ENCODE measurements around the gene URB1. TPM values are rescaled to one million over a fixed set of nuclear protein-coding genes. Genes with fewer than 3 reads are reported as not detected.

URB1 gene
- total and polyA plus RNA-seq, 4 experiments from 2014 or later = 0.55 to 15.2 (median 8.6) TPM

DNA sequence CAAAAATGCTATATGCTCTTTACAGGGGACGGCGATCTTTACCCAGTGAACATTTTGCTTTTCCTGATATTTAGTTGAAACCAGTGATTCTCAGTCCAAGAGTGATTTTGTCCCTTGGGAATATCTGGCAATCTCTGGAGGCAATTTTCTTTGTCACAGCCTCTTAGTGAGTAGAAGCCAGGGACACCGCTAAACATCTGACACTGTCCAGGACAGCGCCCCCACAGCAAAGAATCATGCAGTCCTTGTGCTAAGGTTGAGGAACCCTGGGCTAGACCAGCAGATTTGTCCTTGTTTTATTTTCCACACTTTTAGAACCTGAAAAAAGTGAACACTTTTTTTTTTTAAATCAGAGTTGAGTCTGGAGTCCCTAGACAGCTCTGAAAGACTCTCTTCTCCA is 32.8 kb upstream of the URB1 start:
- H3K9me3 ChIP-seq (ENCODE audit: control insufficient read depth in 1 of 2, low read length in 2 of 2) = no peaks in the 10 kb centered on the region
- no peak for DNase-seq
- no peaks in the 10 kb centered on the region for H3K27me3 Mint-ChIP-seq
- H3K9me3 Mint-ChIP-seq = peaks cover 0 to 5% (median 0%) of the 10 kb centered on the region in 8 donors
- no peaks in the 10 kb centered on the region for H3K27me3 ChIP-seq (ENCODE audit: insufficient read depth, low read length)
- peaks cover 14 to 25% of the 10 kb centered on the region in 2 donors for H3K36me3 Mint-ChIP-seq
- H3K4me1 ChIP-seq (ENCODE audit: insufficient read depth, low read length) = no peaks in the 10 kb centered on the region
- H3K27ac ChIP-seq (ENCODE audit: low read depth, low read length) = no peak overlapping the region
- H3K27ac Mint-ChIP-seq = no peak overlapping the region
- H3K4me3 Mint-ChIP-seq = no peak overlapping the region
- ChIA-PET CTCF (ENCODE audit: partially characterized antibody) (no interaction called here), POLR2A (ENCODE audit: partially characterized antibody) (interaction anchor here (0.5 kb wide), 1 partner anchor 346 kb away, joined by 3 read pairs; the partner anchor contains the start of gene PAXBP1)
- intact Hi-C loops (cut with micrococcal nuclease) = no loop called here
- H3K36me3 ChIP-seq (ENCODE audit: insufficient read depth, low read length) = no peaks in the 10 kb centered on the region
- H3K4me3 ChIP-seq (ENCODE audit: low read length in 2 of 2) = no peak overlapping the region
- peaks cover 0 to 7% (median 6%) of the 10 kb centered on the region in 4 donors for H3K4me1 Mint-ChIP-seq

DNA sequence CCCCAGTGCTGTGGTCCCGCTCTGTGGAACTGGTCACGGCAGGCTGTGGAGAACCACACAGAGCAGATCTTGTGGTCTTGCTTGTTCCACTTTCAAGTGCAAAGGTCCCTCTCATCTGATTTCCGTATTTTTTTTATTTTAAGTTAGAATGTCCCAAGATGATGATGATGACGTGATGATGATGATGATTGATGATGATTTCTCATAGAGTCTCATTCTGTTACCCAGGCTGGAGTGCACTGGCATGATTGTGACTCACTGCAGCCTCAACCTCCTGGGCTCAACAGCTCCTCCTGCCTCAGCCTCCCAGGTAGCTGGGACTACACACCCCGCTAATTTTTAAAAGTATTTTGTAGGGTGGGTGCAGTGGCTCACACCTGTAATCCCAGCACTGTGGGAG is 31.9 kb upstream of the URB1 start:
- Mint-ChIP-seq H3K4me3 (no peak overlapping the region), H3K27me3 (no peaks in the 10 kb centered on the region), H3K9me3 (peaks cover 0 to 5% (median 0%) of the 10 kb centered on the region in 8 donors), H3K4me1 (peaks cover 0 to 7% (median 6%) of the 10 kb centered on the region in 4 donors), H3K36me3 (peaks cover 10 to 17% of the 10 kb centered on the region in 2 donors), H3K27ac (peak overlapping the region in 1 of 7 donors; percentile 27)
- CTCF ChIA-PET (ENCODE audit: partially characterized antibody) = interaction anchor here (1.8 kb wide), 1 partner anchor 176 kb away, joined by 4 read pairs; no protein-coding TSS in a partner anchor
- no peaks in the 10 kb centered on the region for H3K36me3 ChIP-seq (ENCODE audit: insufficient read depth, low read length)
- H3K4me3 ChIP-seq (ENCODE audit: low read length in 2 of 2) = no peak overlapping the region
- intact Hi-C loops (cut with micrococcal nuclease) = no loop called here
- no peak for DNase-seq
- no peaks in the 10 kb centered on the region for H3K9me3 ChIP-seq (ENCODE audit: control insufficient read depth in 1 of 2, low read length in 2 of 2)
- H3K4me1 ChIP-seq (ENCODE audit: insufficient read depth, low read length) = no peaks in the 10 kb centered on the region
- no peaks in the 10 kb centered on the region for H3K27me3 ChIP-seq (ENCODE audit: insufficient read depth, low read length)
- no peak overlapping the region for H3K27ac ChIP-seq (ENCODE audit: low read depth, low read length)
- POLR2A ChIA-PET (ENCODE audit: partially characterized antibody) = no interaction called here

DNA sequence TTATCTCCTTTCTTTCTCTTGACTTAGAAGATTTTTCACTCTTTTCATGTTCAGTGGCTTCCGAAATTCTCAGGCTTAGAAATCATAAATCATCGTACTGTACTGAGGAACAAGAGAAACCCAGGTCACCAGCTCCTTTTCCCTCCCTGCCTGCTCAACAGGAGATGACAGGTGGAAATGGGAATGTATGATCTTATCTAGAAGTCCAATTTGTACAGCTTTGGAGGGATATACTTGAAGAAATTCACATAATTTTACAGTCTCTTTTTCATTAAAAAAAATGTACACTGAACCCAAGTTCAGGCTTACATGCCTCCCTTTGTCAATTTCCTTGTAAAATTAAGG is 31.4 kb upstream of the URB1 start:
- Histone ChIP-seq H3K27me3 (ENCODE audit: insufficient read depth, low read length) (no peaks in the 10 kb centered on the region), H3K9me3 (ENCODE audit: control insufficient read depth in 1 of 2, low read length in 2 of 2) (no peaks in the 10 kb centered on the region), H3K4me1 (ENCODE audit: insufficient read depth, low read length) (no peaks in the 10 kb centered on the region), H3K4me3 (ENCODE audit: low read length in 2 of 2) (no peak overlapping the region), H3K36me3 (ENCODE audit: insufficient read depth, low read length) (no peaks in the 10 kb centered on the region), H3K27ac (ENCODE audit: low read depth, low read length) (no peak overlapping the region)
- ChIA-PET POLR2A (ENCODE audit: partially characterized antibody) (interaction anchor here (0.6 kb wide), 1 partner anchor 33 kb away, joined by 3 read pairs; no protein-coding TSS in a partner anchor), CTCF (ENCODE audit: partially characterized antibody) (interaction anchor here (1.8 kb wide), 1 partner anchor 177 kb away, joined by 4 read pairs; no protein-coding TSS in a partner anchor)
- H3K27ac Mint-ChIP-seq = peak overlapping the region in 1 of 7 donors; percentile 27
- no peak for DNase-seq
- H3K4me3 Mint-ChIP-seq = no peak overlapping the region
- peaks cover 0 to 5% (median 0%) of the 10 kb centered on the region in 8 donors for H3K9me3 Mint-ChIP-seq
- intact Hi-C loops (cut with micrococcal nuclease) = no loop called here
- H3K4me1 Mint-ChIP-seq = peaks cover 0 to 7% (median 6%) of the 10 kb centered on the region in 4 donors
- no peaks in the 10 kb centered on the region for H3K27me3 Mint-ChIP-seq
- H3K36me3 Mint-ChIP-seq = peaks cover 10 to 17% of the 10 kb centered on the region in 2 donors

DNA sequence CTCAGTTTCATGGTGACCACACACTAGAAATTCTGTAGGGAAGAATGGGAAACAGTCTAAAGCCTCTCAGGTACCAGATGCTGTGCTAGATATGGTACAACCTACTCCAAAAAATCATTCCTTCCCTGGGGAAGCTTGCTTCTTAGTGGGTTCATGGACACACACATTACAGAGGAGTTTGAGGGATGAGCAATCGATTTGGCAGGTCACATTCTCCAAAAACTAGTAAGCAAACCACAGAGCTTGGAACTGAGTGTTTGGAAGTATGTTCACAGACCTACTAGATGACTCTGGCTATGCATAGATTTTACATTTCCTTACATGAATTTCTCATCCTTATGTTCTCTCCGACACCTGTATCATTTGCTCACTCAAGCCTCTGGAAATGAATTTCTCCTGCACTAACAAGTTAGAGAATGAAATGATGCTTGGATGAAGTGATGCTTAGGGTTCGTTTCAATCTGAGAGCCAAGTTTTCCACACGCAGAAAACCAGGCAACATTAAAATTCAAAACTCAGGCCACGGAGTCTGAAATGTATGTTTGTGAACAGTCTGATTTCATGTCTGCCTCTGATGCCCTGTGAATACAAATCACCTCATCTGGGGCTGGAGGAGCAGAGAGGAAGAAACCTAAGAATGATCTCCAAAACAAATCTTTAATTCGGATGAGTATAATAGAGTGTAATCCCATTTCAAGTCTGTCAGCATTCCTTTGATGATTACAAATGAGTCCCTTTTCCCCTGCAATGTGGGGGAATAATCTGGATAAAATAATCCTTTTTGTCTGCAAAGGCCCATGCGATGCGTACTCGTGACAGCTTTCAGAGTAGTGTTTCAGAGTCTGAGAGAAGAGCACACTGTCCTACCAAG is 30.7 kb upstream of the URB1 start:
- CTCF ChIA-PET (ENCODE audit: partially characterized antibody) = interaction anchor here (1.8 kb wide), 1 partner anchor 178 kb away, joined by 4 read pairs; no protein-coding TSS in a partner anchor

DNA sequence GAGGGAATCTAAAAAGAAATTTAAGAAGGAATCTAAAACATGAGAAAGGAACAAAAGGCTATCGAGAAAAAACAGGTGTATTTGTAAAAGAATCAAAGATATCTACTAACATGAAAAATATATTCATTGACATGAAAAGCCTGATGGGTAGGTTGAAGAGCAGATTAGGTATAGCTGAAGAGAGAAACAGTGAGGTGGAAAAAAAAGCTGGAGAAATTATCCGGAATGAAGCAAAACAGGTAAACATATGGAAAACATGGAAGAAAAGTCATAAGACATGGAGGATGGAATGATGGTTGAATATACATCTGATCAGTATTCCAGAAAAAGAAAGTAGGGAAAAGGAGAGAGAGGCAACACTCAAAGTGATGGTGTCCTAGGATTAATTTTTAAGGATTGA is 29.3 kb upstream of the URB1 start:
- Histone ChIP-seq H3K4me3 (ENCODE audit: low read length in 2 of 2) (no peak overlapping the region), H3K36me3 (ENCODE audit: insufficient read depth, low read length) (no peaks in the 10 kb centered on the region), H3K27me3 (ENCODE audit: insufficient read depth, low read length) (no peaks in the 10 kb centered on the region), H3K27ac (ENCODE audit: low read depth, low read length) (no peak overlapping the region), H3K4me1 (ENCODE audit: insufficient read depth, low read length) (no peaks in the 10 kb centered on the region), H3K9me3 (ENCODE audit: control insufficient read depth in 1 of 2, low read length in 2 of 2) (no peaks in the 10 kb centered on the region)
- ChIA-PET CTCF (ENCODE audit: partially characterized antibody) (no interaction called here), POLR2A (ENCODE audit: partially characterized antibody) (no interaction called here)
- DNase-seq = no peak
- Mint-ChIP-seq H3K36me3 (peaks cover 12 to 15% of the 10 kb centered on the region in 2 donors), H3K27ac (peak overlapping the region in 1 of 7 donors; percentile 81), H3K4me3 (no peak overlapping the region), H3K9me3 (peaks cover 0 to 5% (median 0%) of the 10 kb centered on the region in 8 donors), H3K27me3 (no peaks in the 10 kb centered on the region), H3K4me1 (peaks cover 0 to 11% (median 7%) of the 10 kb centered on the region in 4 donors)
- intact Hi-C loops (cut with micrococcal nuclease) = no loop called here

More for the DNA sequence above, 30.7 kb upstream of the URB1 start:
- H3K4me3 Mint-ChIP-seq = no peak overlapping the region
- POLR2A ChIA-PET (ENCODE audit: partially characterized antibody) = interaction anchor here (0.6 kb wide), 1 partner anchor 33 kb away, joined by 3 read pairs; no protein-coding TSS in a partner anchor
- peak overlapping the region in 3 of 7 donors; percentile 27 to 77 (median 53) for H3K27ac Mint-ChIP-seq
- Histone ChIP-seq H3K4me3 (ENCODE audit: low read length in 2 of 2) (no peak overlapping the region), H3K9me3 (ENCODE audit: control insufficient read depth in 1 of 2, low read length in 2 of 2) (no peaks in the 10 kb centered on the region), H3K27me3 (ENCODE audit: insufficient read depth, low read length) (no peaks in the 10 kb centered on the region), H3K4me1 (ENCODE audit: insufficient read depth, low read length) (no peaks in the 10 kb centered on the region), H3K27ac (ENCODE audit: low read depth, low read length) (no peak overlapping the region), H3K36me3 (ENCODE audit: insufficient read depth, low read length) (no peaks in the 10 kb centered on the region)
- H3K4me1 Mint-ChIP-seq = peaks cover 0 to 7% (median 6%) of the 10 kb centered on the region in 4 donors
- H3K9me3 Mint-ChIP-seq = peaks cover 0 to 5% (median 0%) of the 10 kb centered on the region in 8 donors
- H3K36me3 Mint-ChIP-seq = peaks cover 10 to 16% of the 10 kb centered on the region in 2 donors
- H3K27me3 Mint-ChIP-seq = no peaks in the 10 kb centered on the region
- intact Hi-C loops (cut with micrococcal nuclease) = no loop called here
- DNase-seq = no peak

DNA sequence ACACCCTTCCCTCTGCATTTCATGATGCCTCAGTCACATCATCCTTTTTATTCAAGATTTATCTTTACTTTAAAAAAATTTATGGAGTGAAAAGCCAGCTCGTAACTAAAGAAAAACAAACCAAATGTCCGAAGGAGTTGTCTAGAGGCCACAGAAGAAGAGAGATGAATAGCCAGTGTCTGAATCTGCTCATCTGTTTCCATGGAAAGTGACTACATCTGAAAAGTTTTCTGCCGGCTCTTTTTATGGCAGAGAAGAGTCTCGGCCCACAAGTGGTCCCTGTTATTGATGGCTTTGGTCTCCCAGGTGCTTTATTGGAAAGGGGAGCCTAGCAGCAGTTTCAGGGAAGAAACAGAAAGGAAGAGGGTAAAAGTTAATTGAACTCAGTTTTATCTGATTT is 25.3 kb upstream of the URB1 start:
- peak overlapping the region in 1 of 7 donors; percentile 53 for H3K27ac Mint-ChIP-seq
- peaks cover 16% of the 10 kb centered on the region for H3K4me1 ChIP-seq (ENCODE audit: insufficient read depth, low read length)
- no peak overlapping the region for H3K27ac ChIP-seq (ENCODE audit: low read depth, low read length)
- CTCF ChIA-PET (ENCODE audit: partially characterized antibody) = interaction anchor here (1.2 kb wide), 1 partner anchor 183 kb away, joined by 3 read pairs; no protein-coding TSS in a partner anchor
- POLR2A ChIA-PET (ENCODE audit: partially characterized antibody) = no interaction called here
- H3K9me3 Mint-ChIP-seq = peaks cover 0 to 4% (median 0%) of the 10 kb centered on the region in 8 donors
- no peak overlapping the region for H3K4me3 ChIP-seq (ENCODE audit: low read length in 2 of 2)
- no peaks in the 10 kb centered on the region for H3K27me3 ChIP-seq (ENCODE audit: insufficient read depth, low read length)
- H3K4me3 Mint-ChIP-seq = no peak overlapping the region
- intact Hi-C loops (cut with micrococcal nuclease) = no loop called here
- no peaks in the 10 kb centered on the region for H3K9me3 ChIP-seq (ENCODE audit: control insufficient read depth in 1 of 2, low read length in 2 of 2)
- H3K27me3 Mint-ChIP-seq = no peaks in the 10 kb centered on the region
- no peaks in the 10 kb centered on the region for H3K36me3 ChIP-seq (ENCODE audit: insufficient read depth, low read length)
- DNase-seq = no peak
- peaks cover 10 to 13% of the 10 kb centered on the region in 2 donors for H3K36me3 Mint-ChIP-seq
- H3K4me1 Mint-ChIP-seq = peaks cover 23 to 30% (median 26%) of the 10 kb centered on the region in 4 donors
